ENCODE results near the gene TEKT2. TPM values are rescaled to one million over a fixed set of nuclear protein-coding genes. Genes with fewer than 3 reads are reported as not detected.

Gene TEKT2
- total and polyA plus RNA-seq, 2 experiments from 2014 or later, result not detected

DNA sequence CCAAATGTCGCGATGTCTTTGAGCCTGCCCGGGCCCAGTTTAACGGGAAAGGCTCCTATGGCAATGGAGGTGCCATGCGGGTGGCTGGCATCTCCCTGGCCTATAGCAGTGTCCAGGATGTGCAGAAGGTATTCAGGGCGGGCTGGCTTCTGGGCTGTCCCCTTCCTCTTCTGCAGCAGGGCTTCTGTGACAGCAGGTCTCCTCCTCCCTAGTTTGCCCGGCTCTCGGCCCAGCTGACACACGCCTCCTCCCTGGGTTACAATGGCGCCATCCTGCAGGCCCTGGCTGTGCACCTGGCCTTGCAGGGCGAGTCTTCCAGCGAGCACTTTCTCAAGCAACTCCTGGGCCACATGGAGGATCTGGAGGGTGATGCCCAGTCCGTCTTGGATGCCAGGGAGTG, 7.8 kb downstream of the TEKT2 start:
- Histone ChIP-seq H3F3A (ENCODE audit: insufficient read depth) (peaks cover 19% of the 10 kb centered on the region), H3K4me2 (ENCODE audit: unreplicated experiment) (no peak overlapping the region), H3K79me2 (ENCODE audit: insufficient read depth) (peaks cover 38% of the 10 kb centered on the region), H3K9ac (no peak overlapping the region), H3K9me2 (ENCODE audit: insufficient read depth) (no peaks in the 10 kb centered on the region), H3K36me3 (ENCODE audit: low read depth) (peaks cover 20% of the 10 kb centered on the region), H3K27ac (no peak overlapping the region), H3K4me1 (ENCODE audit: insufficient read depth) (peaks cover 5% of the 10 kb centered on the region; the same call in 1 of the 2 replicates), H3K9me3 (ENCODE audit: low read depth) (no peaks in the 10 kb centered on the region), H4K20me1 (ENCODE audit: insufficient read depth) (peaks cover 5% of the 10 kb centered on the region; the same call in 1 of the 2 replicates), H2AFZ (no peak overlapping the region), H3K27me3 (replicated peaks; ENCODE audit: insufficient read depth) (no peaks in the 10 kb centered on the region), H3K4me3 (no peak overlapping the region)
- WGBS, 2 experiments (ENCODE audit: low coverage in 1 of 2, low lambda C conversion rate in 2 of 2, missing lambda C conversion rate in 2 of 2), result 94 to 96% methylated on average over 13 of the region's 13 CpGs
- no peak for DNase-seq
- in situ Hi-C loops (cut with MboI), result no loop called here
- TF ChIP-seq EZH2 (IDR thresholded peaks at IDR 0.05; ENCODE audit: insufficient read depth, poor library complexity, severe bottlenecking) (no peak), EZH2phosphoT487 (IDR thresholded peaks at IDR 0.05; ENCODE audit: insufficient read depth, low read depth) (no peak)

DNA sequence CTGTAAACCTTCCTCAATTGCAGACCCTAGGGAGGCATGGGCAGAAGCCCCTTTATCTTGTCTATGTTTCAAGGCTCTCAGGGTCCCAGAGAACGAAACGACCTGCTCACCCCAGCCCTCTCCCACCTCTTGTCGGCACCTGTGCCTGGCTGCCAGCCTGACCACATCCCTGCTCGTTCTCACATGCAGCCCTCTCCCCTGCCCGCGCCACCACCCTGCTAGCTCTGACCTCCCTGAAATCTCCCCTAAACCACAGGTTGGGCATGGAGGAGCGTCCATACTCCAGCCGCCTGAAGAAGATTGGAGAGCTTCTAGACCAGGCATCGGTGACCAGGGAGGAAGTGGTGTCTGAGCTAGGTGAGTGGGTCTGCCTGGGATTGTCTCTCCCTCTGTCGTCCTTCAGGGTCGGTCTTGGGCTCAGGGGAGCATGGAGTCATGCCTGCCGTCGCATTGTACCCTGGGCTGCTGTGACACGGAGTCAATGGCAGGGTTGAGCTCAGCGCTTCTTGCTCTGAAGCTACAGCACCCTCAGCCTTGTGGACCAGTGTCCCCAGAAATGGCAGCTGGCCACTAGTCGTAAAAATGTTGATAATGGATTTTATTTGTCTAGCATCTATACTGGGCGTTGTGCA, 8.4 kb downstream of the TEKT2 start:
- no peak for DNase-seq
- Histone ChIP-seq H3K9me3 (ENCODE audit: low read depth) (no peaks in the 10 kb centered on the region), H3K4me3 (no peak overlapping the region), H3F3A (ENCODE audit: insufficient read depth) (peaks cover 19% of the 10 kb centered on the region), H4K20me1 (ENCODE audit: insufficient read depth) (peaks cover 5% of the 10 kb centered on the region; the same call in 1 of the 2 replicates), H3K27ac (no peak overlapping the region), H3K36me3 (ENCODE audit: low read depth) (peaks cover 20% of the 10 kb centered on the region), H3K27me3 (replicated peaks; ENCODE audit: insufficient read depth) (no peaks in the 10 kb centered on the region), H3K9ac (no peak overlapping the region), H3K4me1 (ENCODE audit: insufficient read depth) (peaks cover 5% of the 10 kb centered on the region; the same call in 1 of the 2 replicates), H3K9me2 (ENCODE audit: insufficient read depth) (no peaks in the 10 kb centered on the region), H3K4me2 (ENCODE audit: unreplicated experiment) (no peak overlapping the region), H2AFZ (no peak overlapping the region), H3K79me2 (ENCODE audit: insufficient read depth) (peaks cover 38% of the 10 kb centered on the region)
- in situ Hi-C loops (cut with MboI), result no loop called here
- TF ChIP-seq EZH2 (IDR thresholded peaks at IDR 0.05; ENCODE audit: insufficient read depth, poor library complexity, severe bottlenecking), result no peak
- no peak for TF ChIP-seq EZH2phosphoT487 (IDR thresholded peaks at IDR 0.05; ENCODE audit: insufficient read depth, low read depth)
- WGBS, 2 experiments (ENCODE audit: low coverage in 1 of 2, low lambda C conversion rate in 2 of 2, missing lambda C conversion rate in 2 of 2), result 92 to 93% methylated on average over 17 of the region's 17 CpGs

DNA sequence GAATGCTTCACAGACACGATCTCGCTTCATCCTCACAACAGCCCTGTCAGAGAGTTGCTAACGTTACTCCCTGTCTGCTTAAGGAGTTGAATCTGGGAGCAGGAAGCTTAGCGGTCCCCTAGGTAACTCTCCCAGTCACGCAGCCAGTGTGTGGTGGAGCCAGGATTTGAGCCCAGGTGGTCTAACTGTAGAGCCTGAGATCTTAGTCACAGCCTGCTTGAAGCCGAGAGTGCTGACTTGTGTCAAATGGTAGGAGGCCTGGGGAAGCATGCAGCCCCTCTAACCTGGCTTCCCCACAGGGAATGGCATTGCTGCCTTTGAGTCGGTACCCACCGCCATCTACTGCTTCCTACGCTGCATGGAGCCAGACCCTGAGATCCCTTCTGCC, 8.9 kb downstream of the TEKT2 start:
- H3K36me3 ChIP-seq (ENCODE audit: low read depth), result peaks cover 20% of the 10 kb centered on the region
- peaks cover 19% of the 10 kb centered on the region for H3F3A ChIP-seq (ENCODE audit: insufficient read depth)
- peaks cover 38% of the 10 kb centered on the region for H3K79me2 ChIP-seq (ENCODE audit: insufficient read depth)
- H4K20me1 ChIP-seq (ENCODE audit: insufficient read depth), result peaks cover 5% of the 10 kb centered on the region; the same call in 1 of the 2 replicates
- no peaks in the 10 kb centered on the region for H3K9me3 ChIP-seq (ENCODE audit: low read depth)
- DNase-seq, result no peak
- H3K9me2 ChIP-seq (ENCODE audit: insufficient read depth), result no peaks in the 10 kb centered on the region
- no peak overlapping the region for H2AFZ ChIP-seq
- peaks cover 5% of the 10 kb centered on the region; the same call in 1 of the 2 replicates for H3K4me1 ChIP-seq (ENCODE audit: insufficient read depth)
- H3K4me3 ChIP-seq, result no peak overlapping the region
- H3K9ac ChIP-seq, result no peak overlapping the region
- 92 to 95% methylated on average over 9 of the region's 9 CpGs for WGBS, 2 experiments (ENCODE audit: low coverage in 1 of 2, low lambda C conversion rate in 2 of 2, missing lambda C conversion rate in 2 of 2)
- H3K4me2 ChIP-seq (ENCODE audit: unreplicated experiment), result no peak overlapping the region
- H3K27me3 ChIP-seq (replicated peaks; ENCODE audit: insufficient read depth), result no peaks in the 10 kb centered on the region
- no peak for TF ChIP-seq EZH2 (IDR thresholded peaks at IDR 0.05; ENCODE audit: insufficient read depth, poor library complexity, severe bottlenecking)
- no peak for TF ChIP-seq EZH2phosphoT487 (IDR thresholded peaks at IDR 0.05; ENCODE audit: insufficient read depth, low read depth)
- in situ Hi-C loops (cut with MboI), result no loop called here
- H3K27ac ChIP-seq, result no peak overlapping the region

DNA sequence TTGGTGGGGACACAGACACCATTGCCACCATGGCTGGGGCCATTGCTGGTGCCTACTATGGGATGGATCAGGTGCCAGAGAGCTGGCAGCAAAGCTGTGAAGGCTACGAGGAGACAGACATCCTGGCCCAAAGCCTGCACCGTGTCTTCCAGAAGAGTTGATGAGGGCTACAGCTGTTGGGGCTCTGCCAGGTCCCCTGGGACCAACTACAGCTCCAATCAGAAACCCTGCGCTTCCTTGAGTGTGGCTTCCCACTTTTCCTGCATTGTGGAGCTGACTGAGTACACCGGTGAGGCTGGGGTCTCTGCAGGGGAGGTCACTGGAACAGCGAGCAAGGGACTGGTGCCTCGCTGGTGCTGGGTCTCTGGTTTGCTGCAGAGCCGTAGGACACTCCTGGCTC, 9.3 kb downstream of the TEKT2 start:
- Histone ChIP-seq H3K36me3 (ENCODE audit: low read depth) (peaks cover 20% of the 10 kb centered on the region), H3K27ac (no peak overlapping the region), H3K4me3 (no peak overlapping the region), H3K9me2 (ENCODE audit: insufficient read depth) (no peaks in the 10 kb centered on the region), H3K4me1 (ENCODE audit: insufficient read depth) (peaks cover 5% of the 10 kb centered on the region; the same call in 1 of the 2 replicates), H4K20me1 (ENCODE audit: insufficient read depth) (peaks cover 5% of the 10 kb centered on the region; the same call in 1 of the 2 replicates), H3F3A (ENCODE audit: insufficient read depth) (peaks cover 19% of the 10 kb centered on the region), H2AFZ (no peak overlapping the region), H3K9me3 (ENCODE audit: low read depth) (no peaks in the 10 kb centered on the region), H3K9ac (no peak overlapping the region), H3K27me3 (replicated peaks; ENCODE audit: insufficient read depth) (no peaks in the 10 kb centered on the region), H3K79me2 (ENCODE audit: insufficient read depth) (peaks cover 38% of the 10 kb centered on the region), H3K4me2 (ENCODE audit: unreplicated experiment) (no peak overlapping the region)
- in situ Hi-C loops (cut with MboI), result no loop called here
- no peak for TF ChIP-seq EZH2 (IDR thresholded peaks at IDR 0.05; ENCODE audit: insufficient read depth, poor library complexity, severe bottlenecking)
- TF ChIP-seq EZH2phosphoT487 (IDR thresholded peaks at IDR 0.05; ENCODE audit: insufficient read depth, low read depth), result no peak
- WGBS, 2 experiments (ENCODE audit: low coverage in 1 of 2, low lambda C conversion rate in 2 of 2, missing lambda C conversion rate in 2 of 2), result 84 to 88% methylated on average over 7 of the region's 7 CpGs
- no peak for DNase-seq

Measured in GM23248 (cell line).